Activated CD4-positive, alpha-beta memory T cell treated with anti-CD3 and anti-CD28 coated beads, Interleukin-2, amount 10 ng/mL, durations not matched to agents 7 days and 5 days (primary cell): ENCODE measurements around the gene ANKRD34A. TPM values are rescaled to one million over a fixed set of nuclear protein-coding genes. Genes with fewer than 3 reads are reported as not detected.

Experiments
- CTCF ChIA-PET: fragments of 350-600 bp; sonication (Branson Sonifier 250); formaldehyde crosslinking; loops from one replicate; lab custom pipeline; 2021; ENCODE audit warnings: antibody characterized with exemption, inconsistent platforms; lab: Charles Lee
- POLR2A ChIA-PET: fragments of 350-600 bp; sonication (Branson Sonifier 250); formaldehyde crosslinking; loops from one replicate; lab custom pipeline; 2021; ENCODE audit warnings: antibody characterized with exemption; lab: Charles Lee
- DNase-seq: peaks from one replicate; pipeline ENCODE4 v3.0.0-alpha.2; 2020
- H3K27ac Mint-ChIP-seq: one replicate; pipeline ENCODE4 v1.8.0; 2021; ENCODE audit warnings: mild to moderate bottlenecking, mixed read lengths
- H3K27me3 Mint-ChIP-seq: one replicate; pipeline ENCODE4 v1.8.0; 2021; ENCODE audit warnings: mixed read lengths
- H3K36me3 Mint-ChIP-seq: one replicate; pipeline ENCODE4 v1.8.0; 2021; ENCODE audit warnings: low read depth, mixed read lengths
- H3K4me1 Mint-ChIP-seq: one replicate; pipeline ENCODE4 v1.8.0; 2021; ENCODE audit warnings: mixed read lengths
- H3K4me3 Mint-ChIP-seq: one replicate; pipeline ENCODE4 v1.8.0; 2021; ENCODE audit warnings: mild to moderate bottlenecking, mixed read lengths
- H3K9me3 Mint-ChIP-seq: one replicate; pipeline ENCODE4 v1.8.0; 2021; ENCODE audit warnings: mixed read lengths
- total RNA-seq, 2 experiments: library from RNA; stranded (reverse); gene quantifications; one replicate each; pipeline ENCODE4 v1.2.3, GENCODE V29; 2021

The ANKRD34A gene
- total RNA-seq, 2 experiments from 2014 or later, result 2.9 to 3.7 TPM

DNA sequence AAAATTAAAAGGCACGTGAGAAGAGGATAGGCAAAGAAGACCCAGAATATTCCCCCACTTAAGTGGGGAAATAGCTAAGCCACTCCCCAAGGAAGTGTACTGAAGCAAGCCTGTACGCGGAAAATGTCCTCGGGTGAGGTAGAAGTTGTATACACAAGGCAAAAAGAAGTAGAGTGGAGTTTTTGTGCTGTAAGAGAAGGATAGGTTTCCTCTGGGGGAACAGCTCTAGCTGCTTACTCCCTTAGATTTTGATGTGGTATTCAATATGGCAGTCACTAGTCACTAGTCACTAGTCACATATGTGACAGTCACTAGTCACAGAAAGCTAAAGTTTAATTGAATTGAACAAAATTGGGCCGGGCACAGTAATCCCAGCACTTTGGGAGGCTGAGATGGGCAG, 24.4 kb upstream of the ANKRD34A start:
- no peak overlapping the region for H3K4me3 Mint-ChIP-seq
- POLR2A ChIA-PET, result interaction anchor here (1.2 to 15.0 kb wide), 6 partner anchors 5 to 63 kb away, joined by 3 to 582 read pairs (median 76); partner anchors contain the start of genes ANKRD34A, POLR3GL, RBM8A and TXNIP
- H3K4me1 Mint-ChIP-seq, result peaks cover 57% of the 10 kb centered on the region
- CTCF ChIA-PET, result interaction anchor here (1.1 to 13.8 kb wide), 4 partner anchors 8 to 143 kb away, joined by 3 to 177 read pairs (median 4); partner anchors contain the start of genes NUDT17, RBM8A and TXNIP
- no peaks in the 10 kb centered on the region for H3K9me3 Mint-ChIP-seq
- H3K27me3 Mint-ChIP-seq, result no peaks in the 10 kb centered on the region
- H3K36me3 Mint-ChIP-seq, result peaks cover 23% of the 10 kb centered on the region
- DNase-seq, result no peak
- no peak overlapping the region for H3K27ac Mint-ChIP-seq

DNA sequence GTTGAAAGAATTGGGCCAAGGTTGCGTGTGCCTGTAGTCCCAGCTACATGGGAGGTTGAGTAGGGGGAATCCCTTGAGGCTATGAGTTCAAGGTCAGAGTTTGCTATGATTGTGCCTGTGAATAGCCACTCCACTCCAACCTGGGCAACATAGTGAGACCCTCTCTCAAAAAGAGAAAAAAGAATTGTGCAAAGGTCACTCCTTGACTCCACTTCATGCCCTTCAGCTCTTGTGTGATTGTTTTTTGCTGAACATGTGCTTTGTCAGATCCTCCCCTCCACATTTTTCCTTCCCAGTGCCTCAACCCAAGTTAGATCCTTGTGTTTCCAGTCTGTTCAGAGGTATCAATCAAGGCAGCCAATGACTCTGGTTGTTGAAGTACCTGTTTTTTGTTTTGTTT, 23.6 kb upstream of the ANKRD34A start:
- CTCF ChIA-PET, result interaction anchor here (1.1 to 13.8 kb wide), 4 partner anchors 9 to 142 kb away, joined by 3 to 177 read pairs (median 4); partner anchors contain the start of genes NUDT17, RBM8A and TXNIP
- Mint-ChIP-seq H3K36me3 (peaks cover 15% of the 10 kb centered on the region), H3K4me1 (peaks cover 49% of the 10 kb centered on the region), H3K27ac (no peak overlapping the region), H3K27me3 (no peaks in the 10 kb centered on the region), H3K4me3 (no peak overlapping the region), H3K9me3 (no peaks in the 10 kb centered on the region)
- no peak for DNase-seq
- POLR2A ChIA-PET, result interaction anchor here (1.2 to 15.0 kb wide), 6 partner anchors 5 to 70 kb away, joined by 3 to 582 read pairs (median 76); partner anchors contain the start of genes ANKRD34A, POLR3GL, RBM8A and TXNIP

DNA sequence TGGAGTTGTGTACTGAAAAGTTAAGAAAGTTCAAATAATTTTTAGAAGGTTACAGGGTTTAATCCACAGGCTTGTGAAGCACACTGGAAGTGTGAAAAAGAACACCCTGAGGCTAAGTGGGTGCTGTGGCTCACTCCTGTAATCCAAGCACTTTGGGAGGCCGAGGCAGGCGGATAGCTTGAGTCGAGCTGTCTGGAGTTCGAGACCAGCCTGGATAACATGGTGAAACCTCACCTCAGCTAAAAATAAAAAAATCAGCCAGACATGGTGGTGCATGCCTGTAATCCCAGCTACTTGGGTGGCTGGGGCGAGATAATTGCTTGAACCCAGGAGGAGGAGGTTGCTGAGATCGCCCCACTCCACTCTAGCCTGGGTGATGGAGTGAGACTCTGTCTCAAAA, 22.2 kb upstream of the ANKRD34A start:
- H3K4me3 Mint-ChIP-seq, result no peak overlapping the region
- H3K9me3 Mint-ChIP-seq, result no peaks in the 10 kb centered on the region
- ChIA-PET POLR2A (interaction anchor here (15.0 kb wide), 1 partner anchor 7 kb away, joined by 582 read pairs; the partner anchor contains the start of gene TXNIP), CTCF (interaction anchor here (1.5 to 13.8 kb wide), 2 partner anchors 8 to 45 kb away, joined by 10 to 177 read pairs; no protein-coding TSS in a partner anchor)
- DNase-seq, result no peak
- H3K36me3 Mint-ChIP-seq, result peaks cover under 1% of the 10 kb centered on the region
- H3K27me3 Mint-ChIP-seq, result no peaks in the 10 kb centered on the region
- H3K27ac Mint-ChIP-seq, result no peak overlapping the region
- H3K4me1 Mint-ChIP-seq, result peaks cover 37% of the 10 kb centered on the region

DNA sequence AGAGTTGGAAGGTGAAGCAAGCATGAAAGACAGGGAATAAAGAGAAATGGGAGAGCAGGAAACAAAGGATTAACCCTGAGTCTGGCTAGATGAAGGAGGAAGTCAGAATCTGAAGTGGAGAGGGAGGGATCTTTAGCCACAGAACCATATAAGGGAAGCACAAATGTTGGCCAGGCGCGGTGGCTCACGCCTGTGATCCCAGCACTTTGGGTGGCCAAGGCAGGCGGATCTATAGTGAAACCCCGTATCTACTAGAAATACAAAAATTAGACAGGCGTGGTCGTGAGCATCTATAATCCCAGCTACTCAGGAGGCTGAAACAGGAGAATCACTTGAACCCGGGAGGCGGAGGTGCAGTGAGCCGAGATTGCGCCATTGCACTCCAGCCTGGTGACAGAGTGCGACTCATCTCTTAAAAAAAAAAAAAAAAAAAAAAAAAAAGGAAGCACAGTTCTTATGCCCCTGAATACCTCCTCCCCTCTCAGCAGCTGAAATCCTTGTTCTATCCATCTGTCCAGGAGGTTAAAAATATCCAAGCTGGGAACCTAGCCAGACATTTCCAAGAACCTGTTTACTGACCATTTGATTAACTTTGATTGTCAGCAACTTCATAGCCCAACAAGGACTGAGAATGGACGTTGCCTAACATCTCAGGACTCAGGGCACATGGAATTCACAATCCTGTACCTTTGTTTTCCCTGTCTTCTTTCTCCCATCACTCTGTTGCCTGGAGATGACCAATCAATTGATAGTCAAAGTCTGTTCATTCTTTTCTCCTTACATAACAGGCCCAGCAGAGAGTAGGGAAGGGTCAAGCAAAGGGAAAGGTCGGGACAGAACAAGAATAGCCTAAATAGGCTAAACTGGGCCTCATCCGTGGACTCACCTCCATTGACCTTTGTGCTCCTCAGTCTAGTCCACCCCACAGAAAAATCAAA, 21.4 kb upstream of the ANKRD34A start:
- Mint-ChIP-seq H3K36me3 (no peaks in the 10 kb centered on the region), H3K4me3 (no peak overlapping the region), H3K4me1 (peaks cover 34% of the 10 kb centered on the region), H3K27me3 (no peaks in the 10 kb centered on the region), H3K9me3 (no peaks in the 10 kb centered on the region), H3K27ac (peak overlapping the region; percentile 73)
- POLR2A ChIA-PET, result interaction anchor here (1.9 to 15.0 kb wide), 2 partner anchors 8 to 21 kb away, joined by 8 to 582 read pairs; partner anchors contain the start of gene TXNIP
- CTCF ChIA-PET, result interaction anchor here (1.5 to 13.8 kb wide), 4 partner anchors 7 to 46 kb away, joined by 6 to 349 read pairs (median 94); no protein-coding TSS in a partner anchor
- DNase-seq, result no peak

DNA sequence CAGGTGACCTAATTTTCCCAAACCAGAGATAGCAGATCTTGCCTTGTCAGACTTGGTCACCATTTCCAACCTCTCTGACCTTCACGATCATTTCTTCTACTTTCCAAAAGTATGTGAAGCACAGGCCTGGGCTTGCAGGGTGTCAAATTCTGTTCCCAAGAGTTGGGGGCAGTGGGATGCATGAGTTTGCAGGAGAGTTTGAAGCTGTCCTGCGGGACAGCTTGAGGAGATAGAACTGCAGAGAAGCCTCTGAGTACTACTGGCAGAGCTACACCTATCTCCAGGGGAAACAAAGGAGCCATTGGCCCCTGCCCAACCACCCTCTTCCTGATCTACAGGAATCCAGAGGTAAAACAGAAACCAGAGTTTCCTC, 20.7 kb upstream of the ANKRD34A start:
- CTCF ChIA-PET, result interaction anchor here (1.6 to 11.3 kb wide), 2 partner anchors 13 to 23 kb away, joined by 6 to 349 read pairs; no protein-coding TSS in a partner anchor
- Mint-ChIP-seq H3K36me3 (no peaks in the 10 kb centered on the region), H3K4me1 (peaks cover 31% of the 10 kb centered on the region), H3K4me3 (peak overlapping the region; percentile 58), H3K27me3 (no peaks in the 10 kb centered on the region), H3K27ac (peak overlapping the region; percentile 73), H3K9me3 (no peaks in the 10 kb centered on the region)
- no peak for DNase-seq
- POLR2A ChIA-PET, result interaction anchor here (1.0 to 15.0 kb wide), 6 partner anchors 8 to 67 kb away, joined by 3 to 582 read pairs (median 4); partner anchors contain the start of genes LIX1L and TXNIP

DNA sequence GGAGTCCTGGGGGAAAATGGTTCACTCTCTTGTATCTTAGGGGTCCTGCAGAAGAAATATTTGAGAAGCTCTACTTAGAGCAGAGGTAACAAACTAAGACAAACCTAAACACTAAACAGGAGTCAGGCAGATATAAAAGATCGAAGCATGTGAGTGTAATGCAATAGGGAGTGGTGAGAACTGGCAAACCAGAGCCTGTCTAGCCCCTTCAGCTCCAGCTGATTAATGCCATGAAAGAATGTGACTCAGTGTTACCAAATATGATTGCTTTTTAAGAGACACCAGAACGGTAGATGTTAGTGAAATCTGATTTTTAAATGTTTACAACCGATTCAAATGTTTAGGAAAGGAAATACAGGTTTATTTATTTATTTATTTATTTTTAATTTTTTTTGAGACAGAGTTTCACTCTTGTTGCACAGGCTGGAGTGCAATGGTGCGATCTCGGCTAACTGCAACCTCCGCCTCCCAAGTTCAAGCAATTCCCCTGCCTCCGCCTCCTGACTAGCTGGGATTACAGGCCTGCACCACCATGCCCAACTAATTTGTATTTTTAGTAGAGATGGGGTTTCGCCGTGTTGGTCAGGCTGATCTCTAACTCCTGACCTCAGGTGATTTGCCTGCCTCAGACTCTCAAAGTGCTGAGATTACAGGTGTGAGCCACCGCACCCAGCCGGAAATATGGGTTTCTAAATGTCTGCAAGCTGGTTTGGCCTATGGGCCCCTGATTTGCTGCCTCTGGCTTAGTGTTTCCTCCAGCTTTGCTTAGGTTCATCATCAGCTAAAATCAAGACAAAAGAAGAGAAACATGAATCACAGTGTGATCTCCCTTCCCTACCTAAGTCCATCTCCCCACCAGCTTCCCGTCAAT, 19.8 kb upstream of the ANKRD34A start:
- Mint-ChIP-seq H3K9me3 (no peaks in the 10 kb centered on the region), H3K4me1 (peaks cover 31% of the 10 kb centered on the region), H3K27ac (peak overlapping the region; percentile 73), H3K36me3 (no peaks in the 10 kb centered on the region), H3K4me3 (peak overlapping the region; percentile 58), H3K27me3 (no peaks in the 10 kb centered on the region)
- CTCF ChIA-PET, result interaction anchor here (1.0 to 11.3 kb wide), 3 partner anchors 14 to 24 kb away, joined by 3 to 349 read pairs (median 6); partner anchors contain the start of genes ANKRD34A and POLR3GL
- POLR2A ChIA-PET, result interaction anchor here (1.0 to 15.0 kb wide), 6 partner anchors 9 to 68 kb away, joined by 3 to 582 read pairs (median 4); partner anchors contain the start of genes LIX1L and TXNIP
- DNase-seq, result peak; percentile 62

DNA sequence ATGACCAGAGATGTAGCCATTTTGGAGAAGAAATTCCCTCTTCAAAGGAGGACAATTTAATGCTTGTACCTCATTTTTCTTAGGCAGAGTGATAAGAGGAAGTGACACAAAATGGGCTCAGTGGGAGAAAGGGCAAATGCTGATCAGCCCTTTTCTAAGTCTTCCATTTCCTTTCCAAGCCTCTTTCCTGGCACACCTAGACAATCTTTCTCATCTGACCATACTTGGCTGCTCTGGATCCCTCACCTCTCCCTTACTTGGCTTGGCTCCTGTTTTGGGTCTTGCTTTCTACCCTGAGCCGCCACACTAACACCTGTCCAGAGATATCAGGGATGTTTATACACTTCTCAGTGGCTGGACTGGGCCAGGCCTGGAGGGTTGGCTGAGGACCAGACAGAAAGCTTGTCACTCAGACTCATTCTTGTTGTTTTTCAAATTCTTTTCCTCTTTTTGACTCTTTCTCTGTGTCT, 18.9 kb upstream of the ANKRD34A start:
- no peaks in the 10 kb centered on the region for H3K9me3 Mint-ChIP-seq
- CTCF ChIA-PET, result interaction anchor here (1.0 to 11.3 kb wide), 2 partner anchors 19 to 25 kb away, joined by 3 to 349 read pairs; partner anchors contain the start of genes ANKRD34A and POLR3GL
- no peak overlapping the region for H3K4me3 Mint-ChIP-seq
- no peaks in the 10 kb centered on the region for H3K27me3 Mint-ChIP-seq
- no peak for DNase-seq
- H3K27ac Mint-ChIP-seq, result peak overlapping the region; percentile 31
- POLR2A ChIA-PET, result interaction anchor here (15.0 kb wide), 1 partner anchor 10 kb away, joined by 582 read pairs; the partner anchor contains the start of gene TXNIP
- H3K36me3 Mint-ChIP-seq, result peaks cover 2% of the 10 kb centered on the region
- peaks cover 25% of the 10 kb centered on the region for H3K4me1 Mint-ChIP-seq

DNA sequence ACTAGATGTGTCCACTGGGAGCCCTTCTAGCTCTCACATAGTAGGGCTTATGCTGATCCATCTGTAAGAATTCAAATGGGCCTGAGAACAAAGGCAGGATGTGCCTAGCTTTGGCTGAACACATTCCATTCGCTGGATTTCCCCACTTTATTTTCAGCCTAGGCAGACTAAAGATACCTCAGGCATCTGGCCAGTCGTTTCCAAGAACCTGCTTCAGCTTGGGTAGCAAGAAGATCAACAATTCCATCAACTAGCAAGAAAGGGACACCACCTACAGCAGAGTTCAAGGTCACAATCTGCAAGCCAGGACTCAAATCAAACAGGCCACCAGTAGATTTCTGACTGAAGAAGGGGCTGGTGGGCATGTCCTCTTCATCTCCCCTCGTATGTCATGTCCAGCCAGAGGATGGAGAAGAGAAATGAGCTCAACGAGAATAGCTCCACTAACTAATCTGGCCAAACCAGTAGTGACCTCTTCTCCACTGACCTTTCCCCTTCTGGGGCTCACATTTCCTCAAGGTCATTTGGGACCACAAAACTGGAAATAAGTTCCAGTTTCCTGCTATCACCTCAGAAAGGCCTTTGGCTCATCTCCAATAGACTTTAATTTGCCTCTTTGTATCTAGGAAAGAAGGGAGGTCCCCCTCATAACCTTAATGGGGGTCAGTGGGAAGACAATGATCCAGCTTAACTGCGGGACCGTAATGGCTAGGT, 17.8 kb upstream of the ANKRD34A start:
- Mint-ChIP-seq H3K4me1 (peaks cover 20% of the 10 kb centered on the region), H3K4me3 (no peak overlapping the region), H3K36me3 (peaks cover 9% of the 10 kb centered on the region), H3K27me3 (no peaks in the 10 kb centered on the region), H3K27ac (peak overlapping the region; percentile 59), H3K9me3 (no peaks in the 10 kb centered on the region)
- DNase-seq, result no peak
- CTCF ChIA-PET, result interaction anchor here (6.4 to 11.3 kb wide), 3 partner anchors 10 to 136 kb away, joined by 45 to 349 read pairs (median 177); partner anchors contain the start of genes NUDT17 and TXNIP
- POLR2A ChIA-PET, result interaction anchor here (1.4 to 15.0 kb wide), 4 partner anchors 11 to 69 kb away, joined by 3 to 582 read pairs (median 49); partner anchors contain the start of genes ANKRD34A, POLR3GL and TXNIP

DNA sequence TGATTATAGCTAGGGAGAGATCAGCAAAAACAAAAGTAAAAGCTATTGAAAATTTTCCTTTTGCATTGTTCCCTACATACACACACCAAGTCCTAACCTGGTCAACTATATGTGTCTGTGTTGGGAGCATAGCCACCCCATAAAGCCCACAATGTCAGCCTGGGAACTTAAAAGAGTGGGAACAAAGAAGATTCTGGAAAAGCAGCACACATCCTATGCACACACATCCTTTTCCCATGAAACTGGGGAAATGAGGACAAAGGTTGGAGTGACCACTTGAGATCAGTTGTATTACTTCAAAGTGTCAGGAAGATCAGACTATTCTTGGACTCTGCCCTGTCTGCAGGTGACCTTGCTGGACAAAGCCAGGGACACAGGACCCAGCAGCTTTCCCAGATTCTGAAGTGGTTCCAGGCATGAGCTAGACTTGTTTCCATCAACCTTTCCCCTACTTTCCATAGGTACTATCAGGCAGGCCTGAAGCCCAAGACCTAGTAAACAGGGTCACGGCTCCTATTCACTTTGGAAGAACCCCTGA, 16.2 kb upstream of the ANKRD34A start:
- Mint-ChIP-seq H3K9me3 (no peaks in the 10 kb centered on the region), H3K27me3 (no peaks in the 10 kb centered on the region), H3K4me1 (peaks cover 13% of the 10 kb centered on the region), H3K36me3 (peaks cover 9% of the 10 kb centered on the region), H3K4me3 (no peak overlapping the region), H3K27ac (no peak overlapping the region)
- ChIA-PET CTCF (interaction anchor here (0.5 to 11.3 kb wide), 11 partner anchors 12 to 134 kb away, joined by 3 to 349 read pairs (median 32); partner anchors contain the start of genes ANKRD34A, LIX1L, NUDT17 and POLR3GL), POLR2A (interaction anchor here (0.9 to 15.0 kb wide), 17 partner anchors 13 to 156 kb away, joined by 3 to 582 read pairs (median 11); partner anchors contain the start of genes ANKRD34A, LIX1L, NUDT17 and PEX11B)
- DNase-seq, result no peak

DNA sequence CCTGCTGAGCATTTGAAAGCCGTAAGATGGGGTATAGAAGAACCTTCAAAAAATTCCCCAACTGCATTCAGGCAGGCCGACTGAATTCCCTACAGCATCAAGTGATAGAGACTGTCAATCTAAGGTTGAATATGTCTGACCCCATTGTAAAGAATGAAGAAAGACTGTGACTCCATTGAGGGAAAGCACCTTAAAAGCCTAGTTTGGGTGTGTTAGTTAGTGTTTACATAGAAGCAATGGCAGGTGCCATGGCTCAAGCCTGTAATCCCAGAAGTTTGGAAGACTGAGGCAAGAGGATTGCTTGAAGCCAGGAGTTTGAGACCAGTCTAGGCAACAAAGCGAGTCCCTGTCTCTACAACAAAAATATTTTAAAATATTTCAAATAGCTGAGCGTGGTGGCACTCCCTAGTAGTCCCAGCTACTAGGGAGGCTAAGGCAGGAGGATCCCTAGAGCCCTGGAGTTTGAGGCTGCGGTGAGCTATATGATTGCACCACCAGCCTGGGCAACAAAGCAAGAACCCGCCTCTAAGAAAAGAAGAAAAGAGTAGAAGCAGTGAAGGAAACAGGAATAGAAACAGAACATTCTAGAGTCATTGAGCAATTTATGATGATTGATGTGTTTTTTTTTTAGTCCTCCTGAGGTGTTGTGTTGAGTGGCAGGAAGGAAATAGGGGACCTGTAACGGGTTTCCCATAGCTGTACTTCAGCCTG, 15.5 kb upstream of the ANKRD34A start:
- Mint-ChIP-seq H3K4me3 (no peak overlapping the region), H3K27ac (no peak overlapping the region), H3K36me3 (peaks cover 9% of the 10 kb centered on the region), H3K4me1 (peaks cover 9% of the 10 kb centered on the region), H3K9me3 (no peaks in the 10 kb centered on the region), H3K27me3 (no peaks in the 10 kb centered on the region)
- ChIA-PET POLR2A (interaction anchor here (0.9 to 15.0 kb wide), 20 partner anchors 14 to 155 kb away, joined by 3 to 582 read pairs (median 10); partner anchors contain the start of genes ANKRD34A, LIX1L, NUDT17 and PEX11B), CTCF (interaction anchor here (0.5 to 11.3 kb wide), 16 partner anchors 10 to 152 kb away, joined by 3 to 349 read pairs (median 16); partner anchors contain the start of genes ANKRD34A, LIX1L, NUDT17 and PIAS3)
- no peak for DNase-seq
